GM18951 (cell line): ENCODE data around the gene MIB2.

ENCODE experiments used
- POLR2A ChIP-seq: IDR thresholded peaks from 4 replicates; pipeline ENCODE4 v1.6.1; 2011; ENCODE audit warnings: mild to moderate bottlenecking; ENCODE audit not compliant: insufficient read length, insufficient read depth; ENCODE audit errors: extremely low read depth
- in situ Hi-C: fragments of 300-500 bp; cut with MboI; formaldehyde crosslinking; loops from one replicate; pipeline ENCODE4 v1.12.0; 2022; ENCODE audit warnings: low sequenced_read_pairs, mixed read lengths, inconsistent platforms; ENCODE audit not compliant: unreplicated experiment

The MIB2 gene

DNA sequence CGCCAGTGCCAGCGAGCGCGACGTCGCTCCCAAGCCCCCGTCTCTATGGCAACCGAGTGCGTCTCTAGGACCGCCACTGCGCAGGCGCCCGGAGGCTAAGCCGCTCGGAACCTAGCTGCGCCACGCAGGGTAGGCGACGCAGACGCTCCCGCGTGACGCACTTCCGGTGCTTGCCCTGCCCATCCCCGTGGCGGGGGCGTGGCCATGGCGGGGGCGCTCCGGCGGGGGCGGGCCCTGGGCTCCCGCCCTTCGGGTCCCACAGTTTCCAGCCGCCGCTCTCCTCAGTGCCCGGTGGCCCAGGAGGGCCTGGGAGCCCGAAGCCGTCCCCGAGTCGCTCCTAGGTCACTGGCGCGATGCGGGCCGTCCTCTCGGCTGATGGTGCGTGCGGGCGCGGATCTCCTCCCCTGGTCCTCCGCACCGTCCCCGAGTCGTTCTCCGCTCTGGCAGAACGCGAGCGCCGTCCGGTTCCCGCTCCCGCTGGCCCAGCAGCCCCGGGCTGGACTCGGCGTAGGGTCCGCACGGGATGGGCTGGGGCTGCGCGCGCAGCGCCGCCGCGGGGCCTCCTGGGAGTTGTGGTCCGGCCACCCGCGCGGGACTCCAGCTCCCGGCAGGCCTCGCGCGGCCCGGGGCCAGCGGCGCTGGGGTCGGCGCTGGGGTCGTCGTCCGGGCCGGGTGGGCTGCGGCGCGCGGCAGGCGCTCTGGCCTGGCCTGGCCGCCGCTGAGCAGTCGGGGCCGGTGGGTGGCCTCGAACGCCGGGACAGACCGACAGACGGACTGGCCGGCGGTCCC lies at the start of gene MIB2:
MIB2 (plus strand) TSS at position 245 of the 789 bp plus-strand sequence. CDS start 7,953 bp downstream, outside the sequence.
- TF ChIP-seq POLR2A, result peak; percentile 78
- in situ Hi-C loops, result no loop called here

DNA sequence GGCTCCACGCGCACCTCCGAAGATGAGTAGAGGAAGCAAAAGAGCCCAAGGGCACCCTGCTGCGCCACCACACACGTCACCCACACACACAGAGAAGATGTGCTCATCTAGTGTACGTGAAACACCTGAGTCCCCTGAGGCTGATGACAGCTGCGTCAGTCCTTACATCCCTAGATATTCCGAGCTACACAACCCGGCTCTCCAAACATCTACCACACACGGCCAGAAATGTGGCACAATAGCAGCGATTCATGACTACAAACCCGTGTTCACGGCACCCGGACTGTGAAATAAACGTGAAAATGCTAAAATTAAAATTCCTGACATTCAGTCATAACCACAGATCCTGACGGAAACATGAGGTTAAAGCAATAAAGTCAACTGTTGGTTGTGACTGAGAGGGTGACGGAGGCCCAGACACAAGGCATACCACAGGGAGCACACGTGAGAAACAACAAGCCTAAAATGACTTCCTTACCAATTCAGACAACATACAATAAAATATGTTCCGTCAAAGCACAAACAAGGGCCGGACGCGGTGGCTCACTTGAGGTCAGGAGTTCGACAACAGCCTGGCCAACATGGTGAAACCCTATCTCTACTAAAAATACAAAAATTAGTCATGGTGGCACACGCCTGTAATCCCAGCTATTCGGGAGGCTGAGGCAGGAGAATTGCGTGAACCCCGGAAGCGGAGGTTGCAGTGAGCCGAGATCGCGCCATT lies 48.0 kb upstream of the MIB2 start:
- in situ Hi-C loops, result no loop called here
- no peak for TF ChIP-seq POLR2A

DNA sequence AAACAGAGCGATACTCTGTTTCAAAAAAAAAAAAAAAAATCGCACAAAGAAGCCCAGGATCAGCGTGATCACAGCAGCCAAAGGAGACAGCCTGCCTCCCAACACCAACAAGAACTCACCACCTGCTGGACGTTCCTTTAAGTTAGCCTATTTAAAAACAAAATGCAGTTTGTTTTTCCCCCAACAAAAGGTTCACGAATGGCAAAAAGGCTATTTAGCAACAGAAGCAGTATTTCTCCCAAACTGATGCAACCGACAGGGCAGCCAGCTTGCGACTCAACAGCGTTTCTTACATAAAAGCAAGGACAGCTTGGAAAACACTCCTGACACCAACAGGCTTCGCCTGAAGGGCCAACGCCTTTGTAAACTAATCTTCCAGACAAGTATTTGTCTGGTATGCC lies 47.4 kb upstream of the MIB2 start:
- in situ Hi-C loops, result no loop called here
- no peak for TF ChIP-seq POLR2A

DNA sequence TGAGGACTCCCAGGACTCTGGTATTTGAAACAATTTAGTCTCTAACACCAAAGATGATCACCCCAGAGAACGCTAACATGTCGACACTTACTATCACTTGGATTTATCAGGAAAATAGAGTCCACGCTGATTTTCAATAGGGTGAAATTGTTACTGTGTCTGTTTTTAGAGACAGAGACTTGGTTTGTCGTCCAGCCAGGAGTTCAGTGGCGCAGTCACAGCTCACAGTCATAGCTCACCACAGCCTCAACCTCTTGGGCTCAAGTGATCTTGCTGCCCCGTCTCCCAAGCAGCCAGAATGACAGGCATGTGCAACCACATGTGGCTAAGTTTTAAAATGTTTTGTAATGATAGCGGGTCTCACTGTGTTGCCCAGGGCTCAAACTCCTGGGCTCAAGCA lies 46.0 kb upstream of the MIB2 start:
- in situ Hi-C loops, result no loop called here
- TF ChIP-seq POLR2A, result no peak

DNA sequence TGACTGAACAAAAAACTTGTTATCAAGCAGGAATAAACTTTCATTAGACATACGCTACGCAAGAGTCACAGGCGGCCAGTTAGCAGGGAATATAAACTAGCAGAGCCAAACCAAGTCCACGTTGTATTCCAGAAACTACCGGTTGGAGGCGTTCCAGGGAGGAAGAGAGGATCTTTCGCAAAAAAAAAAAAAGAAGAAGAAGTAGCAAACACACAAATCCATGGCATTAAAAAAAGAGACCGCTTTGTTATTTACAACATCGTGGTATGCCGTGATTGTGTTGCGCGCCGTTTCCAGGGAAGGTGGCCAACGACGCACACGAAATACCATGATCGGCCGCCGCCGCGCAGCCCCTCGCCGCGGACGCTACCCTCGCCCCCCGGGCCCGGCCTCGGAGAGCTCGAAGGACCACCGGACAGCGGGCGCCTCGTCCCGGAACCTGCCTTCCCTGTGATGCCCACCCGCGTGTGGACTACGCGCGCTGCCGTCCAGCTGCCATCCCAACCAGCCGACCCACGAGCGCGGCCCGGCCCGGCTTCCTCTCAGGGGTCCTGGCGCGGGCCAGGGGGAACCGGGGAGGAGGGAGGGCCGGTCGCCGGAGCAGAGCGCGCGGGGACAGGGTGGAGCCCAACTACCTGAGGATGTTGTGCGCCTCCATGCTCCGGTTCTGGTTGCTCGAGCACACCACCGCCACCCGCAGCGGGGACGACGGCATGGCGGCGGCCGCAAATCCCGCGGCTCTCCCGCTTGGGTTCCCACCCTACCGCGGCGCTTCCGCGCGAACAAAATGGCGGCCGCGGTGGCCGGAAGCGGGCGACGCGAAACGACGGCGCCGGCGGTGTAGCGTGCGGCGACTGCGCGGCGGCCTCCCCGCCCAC lies 41.2 kb upstream of the MIB2 start:
- in situ Hi-C loops, result no loop called here
- no peak for TF ChIP-seq POLR2A

DNA sequence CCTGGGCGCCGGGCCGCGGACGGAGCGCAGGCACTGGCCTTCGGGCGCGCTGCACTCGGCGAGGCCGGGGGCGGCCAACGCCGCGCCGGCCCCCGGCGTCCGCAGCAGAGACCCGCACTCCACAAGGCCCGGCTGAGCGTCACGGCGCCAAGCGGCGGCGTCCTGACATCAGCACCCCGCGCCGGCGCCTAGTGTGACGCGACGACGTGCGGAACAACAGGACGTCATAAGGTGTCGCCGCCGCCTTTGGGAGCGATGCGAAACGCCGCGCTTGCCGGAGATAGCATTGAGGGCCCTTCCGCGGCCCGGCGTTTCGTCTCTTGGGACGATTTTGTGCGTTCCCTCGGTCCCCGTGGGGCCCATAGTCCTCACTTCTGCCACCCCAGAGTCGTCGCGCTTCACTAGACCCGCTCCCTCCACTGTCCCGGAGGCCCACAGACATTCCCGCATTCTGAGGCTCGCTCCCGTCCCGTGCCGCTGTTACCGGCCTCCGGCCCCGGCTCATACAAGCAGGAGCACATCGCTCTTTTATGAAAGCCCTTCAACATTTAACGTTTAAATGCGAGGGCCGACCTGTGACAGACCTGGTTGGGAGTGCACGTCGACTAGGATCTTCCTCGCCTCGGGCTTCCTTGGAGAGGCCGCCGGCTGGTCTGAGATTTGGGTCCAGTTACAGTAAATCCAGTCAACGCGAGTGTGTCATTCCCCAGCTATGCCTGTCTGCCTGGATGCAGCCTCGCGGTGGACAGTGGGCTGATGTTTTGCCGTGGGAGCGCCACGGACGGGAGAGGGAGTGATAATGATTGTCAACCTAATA lies 40.4 kb upstream of the MIB2 start, which contains the start of gene SSU72:
SSU72 (minus strand) TSS at position 143 of the 817 bp plus-strand sequence. CDS start 306 bp downstream, outside the sequence.
- in situ Hi-C loops, result no loop called here
- peak; percentile 91 for TF ChIP-seq POLR2A

DNA sequence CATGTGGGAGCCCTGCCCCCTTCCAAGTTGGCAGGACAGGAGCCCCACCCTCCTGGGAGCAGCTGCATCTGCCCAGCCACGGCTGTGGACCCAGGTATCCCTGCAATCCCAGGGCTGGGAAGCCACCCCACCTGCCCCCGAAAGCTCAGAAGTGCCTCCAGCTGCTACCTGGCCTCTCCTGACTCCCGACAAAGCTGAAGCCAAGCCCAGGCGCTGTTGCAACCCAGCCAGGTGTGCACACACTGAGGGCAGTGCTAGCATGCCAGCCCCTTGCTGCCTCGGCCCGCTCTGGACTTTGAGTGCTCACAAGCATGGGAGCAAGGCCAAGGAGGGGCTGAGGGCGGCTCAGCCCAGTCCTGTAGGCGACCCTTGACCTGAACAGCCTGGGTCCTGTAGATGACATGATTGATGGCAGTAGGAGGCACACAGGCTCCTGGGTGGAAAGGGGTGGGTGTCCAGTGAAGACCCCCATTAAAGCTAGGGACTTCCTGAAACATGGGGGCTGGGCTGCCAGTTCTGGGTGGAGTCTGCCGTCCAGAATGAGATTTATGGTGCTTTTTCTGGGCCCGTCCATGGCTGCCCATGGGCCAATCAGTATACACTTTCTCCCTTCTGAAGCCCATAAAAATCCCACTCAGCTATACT lies 37.8 kb upstream of the MIB2 start:
- TF ChIP-seq POLR2A, result no peak
- in situ Hi-C loops, result no loop called here

DNA sequence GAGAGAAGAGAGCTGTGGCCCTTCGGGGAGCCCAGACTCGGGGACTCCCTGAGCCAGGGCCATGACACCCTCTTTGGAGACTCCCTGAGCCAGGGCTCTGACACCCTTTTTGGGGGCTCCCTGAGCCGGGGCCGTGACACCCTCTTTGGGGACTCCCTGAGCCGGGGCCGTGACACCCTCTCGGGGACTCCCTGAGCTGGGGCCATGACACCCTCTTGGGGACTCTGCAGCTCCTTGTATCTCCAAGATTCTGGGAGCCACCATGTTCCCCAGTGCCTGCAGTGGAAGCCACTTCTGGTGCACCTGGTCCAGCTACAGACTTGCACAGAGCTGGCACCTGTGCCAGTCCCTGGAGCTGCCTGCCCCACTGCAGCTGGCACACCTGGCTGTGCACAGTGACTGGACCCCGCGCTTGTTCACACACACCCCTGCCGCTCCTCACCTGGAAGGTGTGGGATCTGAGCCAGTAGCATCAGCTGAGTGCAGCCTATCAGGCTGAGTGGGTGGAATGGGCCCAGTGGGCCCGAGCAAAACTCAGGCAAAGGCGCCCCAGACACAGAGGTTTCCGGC lies 36.8 kb upstream of the MIB2 start:
- no peak for TF ChIP-seq POLR2A
- in situ Hi-C loops, result no loop called here

DNA sequence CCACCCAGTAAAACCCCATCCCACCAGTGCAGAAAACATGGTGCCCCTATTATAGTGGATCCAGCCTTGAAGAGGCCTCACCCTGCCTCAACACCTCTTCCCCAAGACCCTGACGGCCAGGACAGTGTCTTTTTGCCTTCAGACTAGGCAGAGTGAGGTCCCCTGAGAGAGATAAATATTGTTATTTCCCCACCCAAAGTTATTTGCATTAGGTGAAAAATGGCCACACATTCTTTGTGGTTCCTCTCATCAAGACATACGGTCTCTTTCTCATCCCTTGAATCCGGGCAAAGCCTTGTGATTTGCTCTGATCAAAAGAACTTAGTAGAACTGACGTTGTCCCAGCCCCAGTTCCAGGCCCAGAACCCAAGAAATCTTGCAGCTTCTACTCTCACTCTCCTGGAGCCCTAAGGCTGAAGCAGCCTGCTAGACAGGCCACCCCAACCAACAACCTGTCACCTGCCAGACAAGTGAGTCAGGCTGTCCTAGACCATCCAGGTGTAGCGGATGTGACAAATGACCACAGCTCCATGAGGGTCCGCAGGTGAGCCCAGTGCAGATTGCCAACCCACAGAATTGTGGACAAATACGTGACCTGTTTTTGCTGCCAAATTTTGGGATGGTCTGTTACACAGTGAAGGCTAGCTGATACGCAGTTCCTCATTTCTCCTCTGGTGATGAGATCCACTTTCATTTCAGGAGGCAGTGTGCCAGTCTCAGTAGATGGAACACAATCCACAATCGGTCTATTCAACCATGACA lies 32.5 kb upstream of the MIB2 start:
- in situ Hi-C loops, result no loop called here
- no peak for TF ChIP-seq POLR2A

DNA sequence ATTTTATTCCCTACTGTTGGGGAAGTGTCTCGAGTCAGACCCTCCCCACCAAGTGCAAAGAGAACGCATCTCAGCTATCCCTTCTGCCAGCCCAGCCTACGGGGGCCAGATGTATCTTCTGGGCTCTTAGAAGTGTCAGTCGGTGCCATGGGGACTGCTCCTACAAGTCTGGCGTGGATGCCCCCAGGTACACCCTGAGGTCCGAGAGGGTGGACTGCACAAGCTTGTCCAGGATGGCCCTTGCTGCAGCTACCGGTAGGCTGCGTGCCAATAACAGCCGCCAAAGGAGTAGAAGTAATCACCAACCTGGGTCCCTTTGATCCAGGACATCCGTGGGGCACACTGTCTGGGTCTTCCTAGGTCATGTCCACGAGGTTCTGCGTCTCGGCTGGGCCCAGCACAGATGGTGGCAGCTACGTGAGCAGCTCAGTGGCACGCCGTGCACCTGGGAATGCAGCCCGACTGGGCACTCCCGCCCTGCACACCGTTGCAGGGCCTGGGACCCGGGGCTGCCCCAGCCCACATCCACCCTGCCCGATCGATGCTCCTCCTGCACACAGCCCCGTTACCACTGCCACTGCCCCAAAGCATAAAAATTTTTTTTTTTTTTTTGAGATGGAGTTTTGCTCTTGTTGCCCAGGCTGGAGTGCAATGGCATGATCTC lies 31.8 kb upstream of the MIB2 start:
- in situ Hi-C loops, result no loop called here
- no peak for TF ChIP-seq POLR2A
